GM18520 (cell line): ENCODE data around the gene TOX2.

ENCODE experiments used
- ATAC-seq: cut with Tn5 transposase; IDR thresholded peaks from one replicate; pipeline ENCODE4 v1.9.1; 2021; ENCODE audit not compliant: unreplicated experiment

The TOX2 gene

GRCh38 chr20:43914311-43915210, at the start of gene TOX2:
TOX2 (plus strand) TSS chr20:43914852; CDS start chr20:43914892, 40 bp downstream.
- ATAC-seq, result no peak

GRCh38 chr20:43868091-43868490, 46.6 kb upstream of the TOX2 start:
- ATAC-seq, result no peak

- no peak for ATAC-seq
These were observed 44.2 kb upstream of the TOX2 start for GRCh38 chr20:43870484-43870883.

GRCh38 chr20:43878776-43879175, 35.9 kb upstream of the TOX2 start:
- ATAC-seq, result no peak

- no peak for ATAC-seq
These were observed 20.7 kb upstream of the TOX2 start for GRCh38 chr20:43893930-43894329.

- no peak for ATAC-seq
These were observed 20.2 kb upstream of the TOX2 start for GRCh38 chr20:43894491-43894890.

- no peak for ATAC-seq
These were observed 19.4 kb upstream of the TOX2 start for GRCh38 chr20:43895235-43895634.

GRCh38 chr20:43899274-43900120, 15.2 kb upstream of the TOX2 start:
- no peak for ATAC-seq

GRCh38 chr20:43900121-43900466, 14.6 kb upstream of the TOX2 start:
- ATAC-seq, result no peak

- no peak for ATAC-seq
These were observed 14.2 kb upstream of the TOX2 start for GRCh38 chr20:43900496-43900895.

GRCh38 chr20:43901296-43901695, 13.4 kb upstream of the TOX2 start:
- ATAC-seq, result no peak

GRCh38 chr20:43903953-43904826, 10.5 kb upstream of the TOX2 start:
- no peak for ATAC-seq

- no peak for ATAC-seq
These were observed 9.8 kb upstream of the TOX2 start for GRCh38 chr20:43904827-43905177.

- no peak for ATAC-seq
These were observed 8.1 kb upstream of the TOX2 start for GRCh38 chr20:43906505-43907034.

- no peak for ATAC-seq
These were observed 5.4 kb upstream of the TOX2 start for GRCh38 chr20:43909211-43909610.

- ATAC-seq, result no peak
These were observed 4.9 kb upstream of the TOX2 start for GRCh38 chr20:43909720-43910119.

- ATAC-seq, result no peak
These were observed 4.1 kb upstream of the TOX2 start for GRCh38 chr20:43910564-43910963.

- no peak for ATAC-seq
These were observed 3.6 kb upstream of the TOX2 start for GRCh38 chr20:43911066-43911465.

- no peak for ATAC-seq
These were observed 1.2 kb upstream of the TOX2 start for GRCh38 chr20:43913291-43914025.
